HG02938 (cell line): ENCODE measurements around the gene RBM17.
"Not testable (repeated sequence)": the region's sequence is repeated elsewhere in the genome, so short reads cannot be mapped to it uniquely, and the experiment has no call there.

Experiments
- ATAC-seq: cut with Tn5 transposase; IDR thresholded peaks from one replicate; pipeline ENCODE4 v1.9.1; 2021; ENCODE audit warnings: mild to moderate bottlenecking, moderate library complexity; ENCODE audit not compliant: unreplicated experiment

Gene RBM17

GRCh38 chr10:6134099-6134823 is 45.4 kb downstream of the RBM17 start:
- no peak for ATAC-seq

- no peak for ATAC-seq
These were observed 46.2 kb downstream of the RBM17 start for GRCh38 chr10:6135039-6135438.

- ATAC-seq = no peak
These were observed 46.8 kb downstream of the RBM17 start for GRCh38 chr10:6135589-6136168.

GRCh38 chr10:6136215-6137201 is 47.7 kb downstream of the RBM17 start:
- ATAC-seq = peak; percentile 63

GRCh38 chr10:6138456-6138855 is 49.6 kb downstream of the RBM17 start:
- ATAC-seq = no peak

- no peak for ATAC-seq
These were observed 50.6 kb downstream of the RBM17 start for GRCh38 chr10:6139470-6139869.

GRCh38 chr10:6140141-6140841 is 51.5 kb downstream of the RBM17 start:
- ATAC-seq = no peak

- no peak for ATAC-seq
These were observed 52.1 kb downstream of the RBM17 start for GRCh38 chr10:6140965-6141295.

GRCh38 chr10:6141296-6142151 is 52.7 kb downstream of the RBM17 start:
- ATAC-seq = peak; percentile 43

GRCh38 chr10:6142186-6142585 is 53.4 kb downstream of the RBM17 start:
- not testable (repeated sequence) for ATAC-seq

- no peak for ATAC-seq
These were observed 53.8 kb downstream of the RBM17 start for GRCh38 chr10:6142644-6143043.

GRCh38 chr10:6143181-6143580 is 54.3 kb downstream of the RBM17 start:
- ATAC-seq = no peak

- ATAC-seq = peak; percentile 55
These were observed 55.8 kb downstream of the RBM17 start for GRCh38 chr10:6144406-6145165.

- ATAC-seq = peak; percentile 1
These were observed 56.5 kb downstream of the RBM17 start for GRCh38 chr10:6145166-6145987.

- no peak for ATAC-seq
These were observed 57.4 kb downstream of the RBM17 start for GRCh38 chr10:6146013-6146785.

- ATAC-seq = no peak
These were observed 58.1 kb downstream of the RBM17 start for GRCh38 chr10:6146921-6147320.

- no peak for ATAC-seq
These were observed 59.4 kb downstream of the RBM17 start for GRCh38 chr10:6148251-6148701.

- ATAC-seq = no peak
These were observed 60.1 kb downstream of the RBM17 start for GRCh38 chr10:6148908-6149307.
